HL-60 (cell line): ENCODE measurements around the gene MYO1D.

Source experiments
- DNase-seq, 2 experiments: peaks; one replicate each; pipeline ENCODE4 v3.0.0-alpha.2; 2010 to 2020; ENCODE audit warnings: low read depth in 1 of 2, low spot score in 1 of 2
- H3K27ac ChIP-seq: fragments of 250-450 bp; sonication (Bioruptor Pico); replicated peaks from 2 replicates; pipeline ENCODE4 v1.5.1; 2020; ENCODE audit warnings: mild to moderate bottlenecking, moderate library complexity
- H3K27me3 ChIP-seq: fragments of 250-450 bp; sonication (Bioruptor Pico); 2 replicates; pipeline ENCODE4 v1.5.1; 2021; ENCODE audit warnings: mild to moderate bottlenecking, moderate library complexity; ENCODE audit not compliant: insufficient read depth, poor library complexity, severe bottlenecking
- H3K4me3 ChIP-seq: replicated peaks from 2 replicates; pipeline ENCODE4 v1.5.1; 2011; ENCODE audit warnings: mild to moderate bottlenecking, control low read depth, low read length; ENCODE audit not compliant: insufficient read depth
- CTCF ChIP-seq: IDR thresholded peaks from one replicate; pipeline ENCODE4 v1.5.1; 2011; ENCODE audit warnings: low read length, control low read depth, inconsistent platforms; ENCODE audit not compliant: insufficient read depth
- GABPA ChIP-seq: IDR thresholded peaks from 2 replicates; pipeline ENCODE4 v1.6.1; 2012; ENCODE audit warnings: low read depth
- POLR2AphosphoS5 ChIP-seq: IDR thresholded peaks from 2 replicates; pipeline ENCODE4 v1.6.1; 2012; ENCODE audit warnings: low read depth
- REST ChIP-seq: IDR thresholded peaks from 2 replicates; pipeline ENCODE4 v1.6.1; 2012; ENCODE audit warnings: low read depth; ENCODE audit not compliant: insufficient replicate concordance
- SPI1 ChIP-seq: IDR thresholded peaks from 2 replicates; pipeline ENCODE4 v1.6.1; 2012; ENCODE audit warnings: low read depth, mild to moderate bottlenecking, borderline replicate concordance

The MYO1D gene

GRCh38 chr17:32805029-32805976, 71.6 kb downstream of the MYO1D start:
- Histone ChIP-seq H3K27me3 (peaks cover under 1% of the 10 kb centered on the region), H3K4me3 (no peak overlapping the region), H3K27ac (no peak overlapping the region)
- TF ChIP-seq SPI1: no peak
- TF ChIP-seq REST: no peak
- no peak for TF ChIP-seq GABPA
- TF ChIP-seq POLR2AphosphoS5: no peak
- TF ChIP-seq CTCF: no peak
- DNase-seq: no peak

DNA sequence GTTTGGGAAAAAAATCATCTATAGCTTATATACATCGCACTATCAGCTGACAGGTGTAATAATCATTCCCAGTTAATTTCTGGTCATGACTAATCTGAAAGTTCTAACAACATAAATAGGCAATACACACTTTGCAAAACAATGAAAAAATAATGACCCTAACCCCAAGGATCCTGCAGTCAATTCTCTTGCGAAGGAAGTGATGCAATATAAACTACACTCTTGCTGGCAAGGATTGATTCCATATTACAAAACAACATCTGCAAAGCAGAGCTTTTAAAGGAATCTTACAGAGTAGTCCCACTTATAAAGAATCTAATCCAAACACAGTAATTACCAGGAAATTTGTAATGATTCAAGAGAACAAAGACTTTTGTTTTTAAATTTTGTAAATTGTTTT, 73.4 kb downstream of the MYO1D start:
- no peak for DNase-seq

More for the DNA sequence above, 73.4 kb downstream of the MYO1D start:
- H3K27ac ChIP-seq: no peak overlapping the region
- no peak for TF ChIP-seq GABPA
- TF ChIP-seq POLR2AphosphoS5: no peak
- TF ChIP-seq SPI1: no peak
- TF ChIP-seq CTCF: no peak
- no peak for TF ChIP-seq REST
- peaks cover 2% of the 10 kb centered on the region for H3K27me3 ChIP-seq
- no peak overlapping the region for H3K4me3 ChIP-seq
